ENCODE measurements around the gene ZFYVE21.

The ZFYVE21 gene

GRCh38 chr14:103676881-103677675 is 38.5 kb upstream of the ZFYVE21 start:
- DNase-seq (no peak), ATAC-seq (ENCODE audit: insufficient read depth, low read depth) (no peak)
- H3K27ac ChIP-seq (ENCODE audit: low read length), result no peak overlapping the region
- H3K4me1 ChIP-seq (ENCODE audit: insufficient read depth, low read length), result no peaks in the 10 kb centered on the region
- no peak overlapping the region for H2AFZ ChIP-seq (ENCODE audit: low read depth, low read length)
- no peak overlapping the region for H3K4me3 ChIP-seq (ENCODE audit: low read depth in 1 of 2, low read length in 2 of 2)
- H3K9ac ChIP-seq (ENCODE audit: low read depth, low read length), result no peak overlapping the region
- no peaks in the 10 kb centered on the region for H3K9me3 ChIP-seq (ENCODE audit: insufficient read depth, low read length, severe bottlenecking)
- no peak overlapping the region for H3K4me2 ChIP-seq (ENCODE audit: insufficient read depth, low read length)
- 0 out of 2 replicates have a peak, but pooled peaks cover 5% of the 10 kb centered on the region for H4K20me1 ChIP-seq (ENCODE audit: insufficient read depth, low read length)
- no peaks in the 10 kb centered on the region for H3K27me3 ChIP-seq (ENCODE audit: insufficient read depth, low read length, poor library complexity)
- TF ChIP-seq EZH2 (IDR thresholded peaks at IDR 0.05; ENCODE audit: borderline replicate concordance, low read depth, low read length, severe bottlenecking), result no peak
- TF ChIP-seq, protein P1, sequence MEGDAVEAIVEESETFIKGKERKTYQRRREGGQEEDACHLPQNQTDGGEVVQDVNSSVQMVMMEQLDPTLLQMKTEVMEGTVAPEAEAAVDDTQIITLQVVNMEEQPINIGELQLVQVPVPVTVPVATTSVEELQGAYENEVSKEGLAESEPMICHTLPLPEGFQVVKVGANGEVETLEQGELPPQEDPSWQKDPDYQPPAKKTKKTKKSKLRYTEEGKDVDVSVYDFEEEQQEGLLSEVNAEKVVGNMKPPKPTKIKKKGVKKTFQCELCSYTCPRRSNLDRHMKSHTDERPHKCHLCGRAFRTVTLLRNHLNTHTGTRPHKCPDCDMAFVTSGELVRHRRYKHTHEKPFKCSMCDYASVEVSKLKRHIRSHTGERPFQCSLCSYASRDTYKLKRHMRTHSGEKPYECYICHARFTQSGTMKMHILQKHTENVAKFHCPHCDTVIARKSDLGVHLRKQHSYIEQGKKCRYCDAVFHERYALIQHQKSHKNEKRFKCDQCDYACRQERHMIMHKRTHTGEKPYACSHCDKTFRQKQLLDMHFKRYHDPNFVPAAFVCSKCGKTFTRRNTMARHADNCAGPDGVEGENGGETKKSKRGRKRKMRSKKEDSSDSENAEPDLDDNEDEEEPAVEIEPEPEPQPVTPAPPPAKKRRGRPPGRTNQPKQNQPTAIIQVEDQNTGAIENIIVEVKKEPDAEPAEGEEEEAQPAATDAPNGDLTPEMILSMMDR (IDR thresholded peaks at IDR 0.05; ENCODE audit: borderline replicate concordance, extremely low read depth, low read length, poor library complexity, severe bottlenecking), result no peak
- peaks cover 96% of the 10 kb centered on the region for H3K36me3 ChIP-seq (ENCODE audit: insufficient read depth, low read length)
- H3K79me2 ChIP-seq (ENCODE audit: insufficient read depth, low read length), result no peaks in the 10 kb centered on the region

DNA sequence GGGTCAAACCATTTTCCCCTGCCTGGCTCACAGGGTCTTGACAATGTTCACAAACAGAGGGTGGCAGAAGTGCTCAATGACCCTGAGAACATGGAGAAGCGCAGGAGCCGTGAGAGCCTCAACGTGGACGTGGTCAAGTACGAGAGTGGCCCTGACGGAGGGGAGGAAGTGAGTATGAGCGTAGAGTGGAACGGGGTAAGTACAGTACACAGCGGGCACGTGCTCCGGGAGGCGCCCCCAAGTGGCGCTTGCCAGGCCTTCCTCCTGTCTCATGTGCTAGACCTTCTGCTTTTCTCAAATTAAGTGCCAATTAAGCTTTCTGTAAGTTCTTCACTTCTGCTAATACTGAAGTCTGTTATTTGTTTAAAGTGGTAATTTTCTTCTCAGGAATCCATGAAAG is 36.3 kb upstream of the ZFYVE21 start:
- TF ChIP-seq EZH2 (IDR thresholded peaks at IDR 0.05; ENCODE audit: borderline replicate concordance, low read depth, low read length, severe bottlenecking), result no peak
- TF ChIP-seq, protein P1 (IDR thresholded peaks at IDR 0.05; ENCODE audit: borderline replicate concordance, extremely low read depth, low read length, poor library complexity, severe bottlenecking), result peak; percentile 61
- H3K4me1 ChIP-seq (ENCODE audit: insufficient read depth, low read length), result no peaks in the 10 kb centered on the region
- peak; percentile 76; the same call in 2 of the 3 replicates for ATAC-seq (ENCODE audit: insufficient read depth, low read depth)
- H3K27ac ChIP-seq (ENCODE audit: low read length), result no peak overlapping the region
- no peaks in the 10 kb centered on the region for H3K27me3 ChIP-seq (ENCODE audit: insufficient read depth, low read length, poor library complexity)
- H3K9me3 ChIP-seq (ENCODE audit: insufficient read depth, low read length, severe bottlenecking), result no peaks in the 10 kb centered on the region
- no peaks in the 10 kb centered on the region for H3K79me2 ChIP-seq (ENCODE audit: insufficient read depth, low read length)
- H3K36me3 ChIP-seq (ENCODE audit: insufficient read depth, low read length), result peaks cover 93% of the 10 kb centered on the region
- peak; percentile 34 for DNase-seq
- 0 out of 2 replicates have a peak, but pooled peaks cover 5% of the 10 kb centered on the region for H4K20me1 ChIP-seq (ENCODE audit: insufficient read depth, low read length)
- H3K4me3 ChIP-seq (ENCODE audit: low read depth in 1 of 2, low read length in 2 of 2), result no peak overlapping the region
- no peak overlapping the region for H2AFZ ChIP-seq (ENCODE audit: low read depth, low read length)
- no peak overlapping the region for H3K4me2 ChIP-seq (ENCODE audit: insufficient read depth, low read length)
- H3K9ac ChIP-seq (ENCODE audit: low read depth, low read length), result no peak overlapping the region

DNA sequence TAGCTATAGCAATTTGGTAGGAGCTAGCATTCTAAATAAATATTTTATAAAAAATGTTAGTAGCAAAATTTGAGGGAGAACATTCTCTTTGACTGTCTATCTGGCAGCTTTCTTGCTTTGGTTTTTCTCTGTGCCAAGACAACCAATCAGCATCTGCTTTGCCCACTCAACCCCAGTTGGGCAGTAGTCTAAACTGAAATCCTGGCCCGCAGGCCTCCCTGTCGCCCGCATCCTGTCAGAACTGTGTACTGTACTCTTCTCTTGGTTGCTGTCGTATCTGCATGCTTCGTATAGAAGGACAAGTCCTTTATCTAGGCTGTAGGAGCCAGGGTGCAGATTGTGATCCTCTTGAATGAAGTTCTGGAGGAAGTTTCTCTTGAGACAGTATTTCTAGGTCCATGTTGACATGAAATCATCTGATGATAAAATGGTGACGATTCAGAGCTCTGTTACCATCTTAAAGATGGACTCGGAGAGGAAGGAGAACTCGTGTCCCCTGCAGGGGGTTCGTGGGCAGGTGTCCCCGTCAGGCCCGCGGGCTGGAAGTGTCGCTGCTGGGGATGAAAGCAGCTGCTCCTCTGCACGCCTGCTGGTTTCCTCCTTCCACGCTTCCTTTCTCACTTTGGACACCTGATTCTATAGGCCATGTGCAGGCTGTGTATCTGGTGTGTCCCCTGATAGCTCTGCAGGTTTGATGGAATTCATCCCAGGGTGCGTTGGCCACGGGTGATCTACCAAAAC is 34.9 kb upstream of the ZFYVE21 start:
- Histone ChIP-seq H3K27me3 (ENCODE audit: insufficient read depth, low read length, poor library complexity) (no peaks in the 10 kb centered on the region), H3K4me3 (ENCODE audit: low read depth in 1 of 2, low read length in 2 of 2) (no peak overlapping the region), H2AFZ (ENCODE audit: low read depth, low read length) (no peak overlapping the region), H3K79me2 (ENCODE audit: insufficient read depth, low read length) (no peaks in the 10 kb centered on the region), H3K9ac (ENCODE audit: low read depth, low read length) (no peak overlapping the region), H3K4me2 (ENCODE audit: insufficient read depth, low read length) (no peak overlapping the region), H3K9me3 (ENCODE audit: insufficient read depth, low read length, severe bottlenecking) (no peaks in the 10 kb centered on the region), H4K20me1 (ENCODE audit: insufficient read depth, low read length) (peaks cover 8% of the 10 kb centered on the region; the same call in 1 of the 2 replicates), H3K36me3 (ENCODE audit: insufficient read depth, low read length) (peaks cover 93% of the 10 kb centered on the region), H3K27ac (ENCODE audit: low read length) (no peak overlapping the region), H3K4me1 (ENCODE audit: insufficient read depth, low read length) (no peaks in the 10 kb centered on the region)
- no peak for DNase-seq
- TF ChIP-seq EZH2 (IDR thresholded peaks at IDR 0.05; ENCODE audit: borderline replicate concordance, low read depth, low read length, severe bottlenecking), result no peak
- TF ChIP-seq, protein P1 (IDR thresholded peaks at IDR 0.05; ENCODE audit: borderline replicate concordance, extremely low read depth, low read length, poor library complexity, severe bottlenecking), result no peak
- ATAC-seq (ENCODE audit: insufficient read depth, low read depth), result no peak
